ENCODE results near the gene TMEM203. TPM values are rescaled to one million over a fixed set of nuclear protein-coding genes. Genes with fewer than 3 reads are reported as not detected.

The TMEM203 gene
- total RNA-seq, 4 donors from 2014 or later = 18.9 to 42.1 (median 28.7) TPM

GRCh38 chr9:137230705-137231371, 25.4 kb upstream of the TMEM203 start, which contains the start of gene SLC34A3:
Gene SLC34A3 (plus strand): TSS chr9:137230901. CDS start chr9:137231703, 802 bp downstream.
- H3K4me1 ChIP-seq = peaks cover 5 to 41% (median 23%) of the 10 kb centered on the region in 4 donors
- TF ChIP-seq POLR2A (IDR thresholded peaks at IDR 0.05) = no peak
- TF ChIP-seq, protein P1, sequence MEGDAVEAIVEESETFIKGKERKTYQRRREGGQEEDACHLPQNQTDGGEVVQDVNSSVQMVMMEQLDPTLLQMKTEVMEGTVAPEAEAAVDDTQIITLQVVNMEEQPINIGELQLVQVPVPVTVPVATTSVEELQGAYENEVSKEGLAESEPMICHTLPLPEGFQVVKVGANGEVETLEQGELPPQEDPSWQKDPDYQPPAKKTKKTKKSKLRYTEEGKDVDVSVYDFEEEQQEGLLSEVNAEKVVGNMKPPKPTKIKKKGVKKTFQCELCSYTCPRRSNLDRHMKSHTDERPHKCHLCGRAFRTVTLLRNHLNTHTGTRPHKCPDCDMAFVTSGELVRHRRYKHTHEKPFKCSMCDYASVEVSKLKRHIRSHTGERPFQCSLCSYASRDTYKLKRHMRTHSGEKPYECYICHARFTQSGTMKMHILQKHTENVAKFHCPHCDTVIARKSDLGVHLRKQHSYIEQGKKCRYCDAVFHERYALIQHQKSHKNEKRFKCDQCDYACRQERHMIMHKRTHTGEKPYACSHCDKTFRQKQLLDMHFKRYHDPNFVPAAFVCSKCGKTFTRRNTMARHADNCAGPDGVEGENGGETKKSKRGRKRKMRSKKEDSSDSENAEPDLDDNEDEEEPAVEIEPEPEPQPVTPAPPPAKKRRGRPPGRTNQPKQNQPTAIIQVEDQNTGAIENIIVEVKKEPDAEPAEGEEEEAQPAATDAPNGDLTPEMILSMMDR (IDR thresholded peaks at IDR 0.05) = no peak
- TF ChIP-seq EP300 (IDR thresholded peaks at IDR 0.05; ENCODE audit: low read depth) = no peak
- TF ChIP-seq POLR2AphosphoS5 (IDR thresholded peaks at IDR 0.05) = no peak
- peaks cover 71% of the 10 kb centered on the region for H3K27me3 ChIP-seq
- H3K27ac ChIP-seq = no peak within 1 kb of the TSS
- DNase-seq = no peak
- no peak within 1 kb of the TSS for H3K4me3 ChIP-seq
- in situ Hi-C loops (cut with MboI; ENCODE audit: low pct_ligation_motif_present in 1 of 4, low pct_unique_long_range_greater_than_20kb in 1 of 4, low sequenced_read_pairs in 3 of 4) (loop anchor here in 1 of 4 donors (10.0 kb wide), 1 partner anchor 106 kb away; no protein-coding TSS in a partner anchor), intact Hi-C loops (cut with DNase I; ENCODE audit: low total_unique reads) (no loop called here)
- H3K36me3 ChIP-seq = no peaks in the 10 kb centered on the region
- no peaks in the 10 kb centered on the region for H3K9me3 ChIP-seq
- WGBS, 2 donors (ENCODE audit: low coverage in 1 of 2) = 46% methylated on average over 13 of the region's 14 CpGs; no CpG with 5 or more reads in 1 of the 2 donors

GRCh38 chr9:137229903-137230704, 24.7 kb upstream of the TMEM203 start:
- WGBS, 2 donors (ENCODE audit: low coverage in 1 of 2) = 39% methylated on average over 24 of the region's 31 CpGs; no CpG with 5 or more reads in 1 of the 2 donors
- H3K4me3 ChIP-seq = no peak overlapping the region
- intact Hi-C loops (cut with DNase I; ENCODE audit: low total_unique reads) = loop anchor here (5.0 kb wide), 1 partner anchor 103 kb away; no protein-coding TSS in a partner anchor
- no peak for DNase-seq
- in situ Hi-C loops (cut with MboI; ENCODE audit: low pct_ligation_motif_present in 1 of 4, low pct_unique_long_range_greater_than_20kb in 1 of 4, low sequenced_read_pairs in 3 of 4) = loop anchor here in 2 of 4 donors (10.0 kb wide), 1 partner anchor 105 kb away; no protein-coding TSS in a partner anchor
- H3K36me3 ChIP-seq = no peaks in the 10 kb centered on the region
- peaks cover 5 to 41% (median 22%) of the 10 kb centered on the region in 4 donors for H3K4me1 ChIP-seq
- H3K27me3 ChIP-seq = peaks cover 71% of the 10 kb centered on the region
- TF ChIP-seq POLR2AphosphoS5 (IDR thresholded peaks at IDR 0.05) (no peak), EP300 (IDR thresholded peaks at IDR 0.05; ENCODE audit: low read depth) (no peak), POLR2A (IDR thresholded peaks at IDR 0.05) (no peak)
- TF ChIP-seq, protein P1 (IDR thresholded peaks at IDR 0.05) = no peak
- H3K9me3 ChIP-seq = no peaks in the 10 kb centered on the region
- H3K27ac ChIP-seq = no peak overlapping the region

DNA sequence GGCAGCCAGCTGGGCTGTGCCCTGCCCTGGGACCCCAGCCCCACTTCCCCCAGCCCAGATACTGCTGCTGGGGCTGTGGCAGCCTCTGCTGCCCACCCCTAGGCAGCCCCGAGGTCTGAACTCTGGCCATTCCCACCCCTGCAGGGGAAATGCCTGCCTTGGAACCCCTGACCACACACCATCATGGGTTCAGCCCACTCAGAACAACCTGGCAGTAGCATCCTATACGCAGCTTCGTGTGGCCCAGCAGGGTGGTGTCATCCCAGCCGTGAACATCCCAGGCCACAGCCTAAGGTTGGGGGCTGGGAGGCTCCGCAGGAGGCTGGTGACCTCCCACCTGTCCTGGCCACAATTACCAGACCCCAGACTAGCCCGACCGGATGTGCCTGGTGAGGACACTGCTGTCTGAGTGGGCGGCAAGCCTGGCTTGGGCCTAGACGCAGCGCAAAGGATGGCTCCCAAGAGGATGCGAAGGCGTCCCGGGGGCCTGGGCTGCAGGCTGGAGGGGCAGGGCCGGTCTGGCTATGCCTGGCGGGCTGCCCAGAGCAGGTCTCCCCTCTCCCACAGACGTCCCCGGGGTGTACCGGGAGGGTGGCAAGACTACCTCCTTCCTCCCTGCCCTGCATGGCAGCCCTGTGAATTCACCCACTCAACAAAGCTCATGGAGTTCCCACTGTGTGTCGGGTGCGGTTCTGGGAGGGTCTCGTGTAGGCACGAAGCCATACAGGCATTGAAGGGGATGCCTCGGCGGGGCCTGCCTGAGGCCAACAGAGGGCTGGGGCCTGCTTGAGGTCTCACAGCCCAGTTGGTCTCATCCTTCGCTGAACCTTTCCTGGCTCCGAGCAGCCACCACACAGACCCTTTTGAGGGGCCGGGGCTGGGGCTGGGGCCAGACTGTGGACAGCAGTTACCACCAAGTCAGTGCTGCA, 23.8 kb upstream of the TMEM203 start:
- H3K9me3 ChIP-seq = no peaks in the 10 kb centered on the region
- H3K4me3 ChIP-seq = no peak overlapping the region
- intact Hi-C loops (cut with DNase I; ENCODE audit: low total_unique reads) (loop anchor here (5.0 kb wide), 1 partner anchor 102 kb away; no protein-coding TSS in a partner anchor), in situ Hi-C loops (cut with MboI; ENCODE audit: low pct_ligation_motif_present in 1 of 4, low pct_unique_long_range_greater_than_20kb in 1 of 4, low sequenced_read_pairs in 3 of 4) (loop anchor here in 1 of 4 donors (10.0 kb wide), 1 partner anchor 104 kb away; no protein-coding TSS in a partner anchor)
- WGBS, 2 donors (ENCODE audit: low coverage in 1 of 2) = 56% methylated on average over 25 of the region's 27 CpGs; no CpG with 5 or more reads in 1 of the 2 donors
- no peak overlapping the region for H3K27ac ChIP-seq
- DNase-seq = no peak
- peaks cover 63% of the 10 kb centered on the region for H3K27me3 ChIP-seq
- TF ChIP-seq POLR2A (IDR thresholded peaks at IDR 0.05) = no peak
- peaks cover 8 to 41% (median 23%) of the 10 kb centered on the region in 4 donors for H3K4me1 ChIP-seq
- no peaks in the 10 kb centered on the region for H3K36me3 ChIP-seq

DNA sequence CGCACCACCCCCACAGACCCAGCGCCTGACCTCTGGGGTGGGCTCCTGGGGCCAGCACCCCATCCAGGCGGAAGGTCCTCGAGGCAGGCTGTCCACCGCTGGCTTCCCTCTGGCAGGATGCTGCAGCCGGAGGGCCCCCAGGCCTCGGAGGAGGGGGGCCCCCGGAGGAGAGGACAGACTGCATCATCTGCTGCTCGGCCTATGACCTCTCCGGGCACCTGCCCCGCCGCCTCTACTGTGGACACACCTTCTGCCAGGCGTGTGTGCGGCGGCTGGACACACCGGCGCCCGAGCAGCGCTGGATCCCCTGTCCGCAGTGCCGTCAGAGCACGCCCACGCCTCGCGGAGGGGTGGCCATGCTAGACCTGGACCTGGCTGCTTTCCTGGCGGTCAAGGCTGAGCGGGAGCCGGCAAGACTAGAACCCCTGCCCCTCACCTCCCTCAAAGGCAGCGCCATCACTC, 23.1 kb upstream of the TMEM203 start:
- Histone ChIP-seq H3K36me3 (no peaks in the 10 kb centered on the region), H3K27me3 (peaks cover 56% of the 10 kb centered on the region), H3K27ac (no peak overlapping the region), H3K4me1 (peaks cover 13 to 46% (median 27%) of the 10 kb centered on the region in 4 donors), H3K4me3 (no peak overlapping the region), H3K9me3 (no peaks in the 10 kb centered on the region)
- WGBS, 2 donors (ENCODE audit: low coverage in 1 of 2) = 44% methylated on average over 22 of the region's 29 CpGs; no CpG with 5 or more reads in 1 of the 2 donors
- intact Hi-C loops (cut with DNase I; ENCODE audit: low total_unique reads) = loop anchor here (5.0 kb wide), 1 partner anchor 101 kb away; no protein-coding TSS in a partner anchor
- in situ Hi-C loops (cut with MboI; ENCODE audit: low pct_ligation_motif_present in 1 of 4, low pct_unique_long_range_greater_than_20kb in 1 of 4, low sequenced_read_pairs in 3 of 4) = loop anchor here in 1 of 4 donors (10.0 kb wide), 1 partner anchor 104 kb away; no protein-coding TSS in a partner anchor
- no peak for DNase-seq
- no peak for TF ChIP-seq EP300 (IDR thresholded peaks at IDR 0.05; ENCODE audit: low read depth)
- TF ChIP-seq POLR2AphosphoS5 (IDR thresholded peaks at IDR 0.05) = no peak
- TF ChIP-seq POLR2A (IDR thresholded peaks at IDR 0.05) = no peak
- TF ChIP-seq, protein P1 (IDR thresholded peaks at IDR 0.05) = no peak
